GM12872 (cell line): ENCODE measurements around the gene FOXC2.

Experiments used
- CTCF ChIP-seq: IDR thresholded peaks from 3 replicates; pipeline ENCODE4 v1.5.1; 2011; ENCODE audit warnings: low read depth, mild to moderate bottlenecking, low read length, moderate library complexity; ENCODE audit not compliant: insufficient read depth

Gene FOXC2

GRCh38 chr16:86618431-86619238, 52.0 kb downstream of the FOXC2 start:
- no peak for TF ChIP-seq CTCF
